Upper lobe of left lung (tissue), 4 donors: ENCODE results near the gene DLK1.

ENCODE experiments used
- EP300 ChIP-seq, 4 donors: sonication (generic); formaldehyde crosslinking; IDR thresholded peaks; one replicate each; pipeline ENCODE4 v1.5.1; 2017; ENCODE audit warnings: antibody characterized with exemption in 4 of 4, control low read depth in 2 of 4
- POLR2A ChIP-seq, 4 donors: fragments of 450-650 bp; IDR thresholded peaks; one replicate each; pipeline ENCODE4 v1.5.1; 2016 to 2017; ENCODE audit warnings: antibody characterized with exemption in 4 of 4, mild to moderate bottlenecking in 2 of 4
- POLR2AphosphoS5 ChIP-seq, 2 donors: sonication (generic); formaldehyde crosslinking; IDR thresholded peaks; one replicate each; pipeline ENCODE4 v1.5.1; 2017; ENCODE audit warnings: antibody characterized with exemption in 2 of 2
- TF ChIP-seq, protein P1 (sequence below), 6 experiments: fragments of 450-650 bp in 4 of 6; fragments of 200-600 bp in 2 of 6; sonication (generic) in 2 of 6; IDR thresholded peaks; one replicate each; pipeline ENCODE4 v1.5.1; 2016 to 2019; ENCODE audit warnings: antibody characterized with exemption in 6 of 6

- TF ChIP-seq POLR2A (IDR thresholded peaks at IDR 0.05) (no peak), POLR2AphosphoS5 (IDR thresholded peaks at IDR 0.05) (no peak), EP300 (IDR thresholded peaks at IDR 0.05) (no peak)
- TF ChIP-seq, protein P1, sequence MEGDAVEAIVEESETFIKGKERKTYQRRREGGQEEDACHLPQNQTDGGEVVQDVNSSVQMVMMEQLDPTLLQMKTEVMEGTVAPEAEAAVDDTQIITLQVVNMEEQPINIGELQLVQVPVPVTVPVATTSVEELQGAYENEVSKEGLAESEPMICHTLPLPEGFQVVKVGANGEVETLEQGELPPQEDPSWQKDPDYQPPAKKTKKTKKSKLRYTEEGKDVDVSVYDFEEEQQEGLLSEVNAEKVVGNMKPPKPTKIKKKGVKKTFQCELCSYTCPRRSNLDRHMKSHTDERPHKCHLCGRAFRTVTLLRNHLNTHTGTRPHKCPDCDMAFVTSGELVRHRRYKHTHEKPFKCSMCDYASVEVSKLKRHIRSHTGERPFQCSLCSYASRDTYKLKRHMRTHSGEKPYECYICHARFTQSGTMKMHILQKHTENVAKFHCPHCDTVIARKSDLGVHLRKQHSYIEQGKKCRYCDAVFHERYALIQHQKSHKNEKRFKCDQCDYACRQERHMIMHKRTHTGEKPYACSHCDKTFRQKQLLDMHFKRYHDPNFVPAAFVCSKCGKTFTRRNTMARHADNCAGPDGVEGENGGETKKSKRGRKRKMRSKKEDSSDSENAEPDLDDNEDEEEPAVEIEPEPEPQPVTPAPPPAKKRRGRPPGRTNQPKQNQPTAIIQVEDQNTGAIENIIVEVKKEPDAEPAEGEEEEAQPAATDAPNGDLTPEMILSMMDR (IDR thresholded peaks at IDR 0.05): no peak
These were observed 23.1 kb upstream of the DLK1 start for GRCh38 chr14:100703386-100704220.
